CD4-positive, alpha-beta T cell treated with Interleukin-6 at 100 ng/mL for 8 hours (primary cell): ENCODE measurements around the gene MAP2K6.
"Not testable (repeated sequence)": the region's sequence is repeated elsewhere in the genome, so short reads cannot be mapped to it uniquely, and the experiment has no call there.

Source experiments
- DNase-seq: peaks from one replicate; pipeline ENCODE4 v3.0.0-alpha.2; 2020; ENCODE audit warnings: mixed read lengths, low spot score

Gene MAP2K6

DNA sequence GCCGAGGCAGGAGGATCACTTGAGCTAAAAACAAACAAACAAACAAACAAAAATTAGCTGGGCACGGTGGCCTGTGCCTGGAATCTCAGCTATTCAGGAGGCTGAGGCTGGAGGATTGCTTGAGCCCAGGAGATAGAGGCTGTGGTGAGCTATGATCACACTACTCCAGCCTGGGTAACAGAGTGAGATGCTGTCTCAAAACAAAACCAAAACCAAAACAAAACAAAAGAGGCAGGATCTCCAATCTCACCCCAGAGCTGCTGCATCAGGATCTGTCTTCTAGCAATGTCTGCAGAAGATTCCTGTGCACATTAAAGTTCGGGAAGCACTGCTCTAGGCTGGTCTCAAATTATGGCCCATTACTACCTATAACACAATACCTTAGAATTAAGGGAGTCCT, 43.1 kb downstream of the MAP2K6 start:
- DNase-seq, result no peak

DNA sequence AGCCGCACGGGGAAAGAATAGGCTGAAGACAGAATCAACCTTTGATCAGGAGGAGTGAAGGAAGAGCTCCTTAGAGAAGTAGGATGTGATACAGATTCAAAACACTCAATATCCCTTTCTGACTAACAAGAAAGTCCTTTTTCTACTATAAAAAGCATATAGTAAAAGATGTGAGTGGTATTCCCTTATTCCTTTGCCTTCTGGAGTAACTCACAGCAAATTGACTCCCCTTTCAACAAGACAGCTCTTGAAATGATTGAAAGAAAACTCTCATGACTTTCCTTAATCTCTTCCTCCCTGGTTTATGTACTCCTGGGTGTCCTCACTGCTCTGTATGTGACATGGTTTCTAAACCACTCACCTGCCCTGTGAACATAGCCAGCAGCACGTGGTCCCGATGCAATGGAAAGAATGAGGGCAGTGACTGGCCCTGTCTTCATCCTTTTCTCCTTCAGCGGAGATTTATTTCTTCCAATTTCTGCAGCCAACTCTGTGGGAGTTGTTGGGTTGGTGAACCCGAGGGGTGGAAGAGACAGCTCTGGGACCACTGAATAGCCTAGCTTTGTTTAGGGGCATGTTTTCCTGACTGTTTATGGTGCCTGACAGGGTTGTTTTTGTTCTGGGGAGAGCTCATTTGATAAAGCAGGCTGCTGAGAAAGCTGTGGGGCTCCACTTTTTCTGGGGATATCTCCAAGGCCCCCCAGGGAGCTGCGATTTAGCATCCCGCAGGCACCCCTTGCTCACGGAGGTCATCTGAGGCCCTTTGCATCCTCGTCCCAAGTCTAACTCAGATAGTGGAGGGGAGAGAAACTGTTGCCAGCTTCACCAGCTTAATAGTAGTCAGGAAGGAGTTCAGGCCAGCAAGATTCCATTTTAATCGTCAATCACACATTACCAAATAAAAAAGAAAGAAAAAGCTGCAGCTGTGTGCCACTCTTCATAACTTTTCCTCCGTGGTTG, 46.7 kb downstream of the MAP2K6 start:
- DNase-seq, result no peak

DNA sequence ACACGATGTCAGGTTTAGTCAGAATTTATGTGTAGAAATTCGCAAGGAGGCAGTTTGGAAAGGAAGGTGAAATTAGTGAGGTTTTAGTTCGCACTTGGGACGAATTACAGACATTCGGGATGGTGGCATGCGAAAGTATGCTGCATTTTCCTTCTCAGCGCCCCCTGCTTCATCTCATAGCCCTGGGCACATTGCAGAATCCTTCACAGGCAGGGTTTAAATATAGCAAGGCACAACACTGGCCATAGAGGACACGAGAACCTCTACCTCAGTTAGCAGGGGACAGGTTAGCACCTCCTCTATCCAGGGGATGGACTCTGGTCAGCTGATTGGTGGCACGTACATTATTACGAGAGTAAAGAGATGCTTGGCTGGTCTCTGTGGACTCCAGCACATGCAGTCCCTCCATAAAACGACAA, 47.5 kb downstream of the MAP2K6 start:
- DNase-seq, result no peak

DNA sequence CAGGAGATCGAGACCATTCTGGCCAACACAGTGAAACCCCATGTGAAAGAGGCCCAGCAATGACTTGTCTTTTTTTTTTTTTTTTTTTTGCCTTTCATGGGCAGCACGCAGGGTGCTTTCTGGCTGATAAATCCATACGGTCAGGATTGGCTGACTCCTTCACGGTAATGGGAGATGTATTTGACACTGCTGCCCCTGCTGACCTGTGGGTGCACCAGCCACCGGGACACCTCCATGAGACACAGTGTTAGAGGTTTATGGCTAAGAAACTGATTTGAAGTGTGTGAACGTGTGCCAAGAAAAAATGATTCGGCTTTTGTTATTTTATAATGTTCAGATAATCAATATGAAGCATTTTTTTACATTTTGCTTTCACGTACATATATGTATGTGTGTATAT, 48.4 kb downstream of the MAP2K6 start:
- DNase-seq, result no peak

DNA sequence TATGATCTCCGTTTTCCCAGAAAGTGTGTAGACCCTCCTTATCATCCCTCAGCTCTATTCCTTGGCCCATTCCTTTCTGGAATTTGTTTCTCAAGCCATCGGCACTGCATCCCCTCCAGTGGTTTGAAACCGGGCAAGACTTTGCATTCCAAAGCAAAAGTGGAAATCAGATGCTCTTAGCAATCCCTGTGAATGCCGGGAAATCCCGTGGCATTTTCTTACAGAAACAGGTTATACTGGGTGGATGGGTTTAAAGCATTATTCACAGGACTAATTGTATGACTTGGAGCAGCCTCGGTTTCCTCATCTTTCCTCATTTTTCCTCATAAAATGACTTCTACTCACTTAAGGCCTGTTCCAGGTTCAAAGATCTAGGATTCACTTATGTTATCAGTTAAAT, 52.0 kb downstream of the MAP2K6 start:
- no peak for DNase-seq

DNA sequence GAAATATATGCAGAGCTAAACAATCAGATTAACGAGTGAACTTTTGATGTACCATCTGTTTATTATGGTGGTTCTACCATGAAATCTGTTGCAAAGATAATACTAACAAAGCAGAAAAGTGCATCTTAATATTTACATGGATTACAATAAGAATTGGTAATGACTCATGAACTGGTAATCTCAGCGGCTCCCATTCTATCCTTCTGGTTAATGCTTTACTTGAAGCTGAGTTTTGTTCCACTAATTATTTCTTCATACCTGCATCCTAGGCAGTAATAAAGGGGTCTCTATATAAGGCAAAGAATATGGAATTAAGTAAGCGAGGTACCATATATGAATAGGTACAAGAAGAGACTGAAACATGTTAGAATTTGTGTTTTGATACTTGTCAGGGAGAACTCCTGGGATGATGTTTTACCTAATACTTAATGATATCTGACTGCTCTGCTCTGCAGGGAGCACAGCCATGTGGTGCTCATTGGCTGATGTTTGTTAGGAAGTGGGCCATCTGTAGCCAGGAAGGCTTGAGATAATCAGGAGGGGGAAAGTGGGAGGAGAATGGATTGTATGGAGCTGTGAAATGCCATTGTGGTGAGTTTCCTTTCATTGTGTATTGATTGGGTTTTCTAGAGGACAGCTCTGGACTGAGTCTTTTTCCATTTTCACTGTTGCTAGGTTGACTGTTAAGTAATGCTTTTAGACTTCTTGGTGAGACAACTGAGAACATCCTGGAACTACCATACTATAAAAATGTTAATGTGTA, 52.6 kb downstream of the MAP2K6 start:
- no peak for DNase-seq

DNA sequence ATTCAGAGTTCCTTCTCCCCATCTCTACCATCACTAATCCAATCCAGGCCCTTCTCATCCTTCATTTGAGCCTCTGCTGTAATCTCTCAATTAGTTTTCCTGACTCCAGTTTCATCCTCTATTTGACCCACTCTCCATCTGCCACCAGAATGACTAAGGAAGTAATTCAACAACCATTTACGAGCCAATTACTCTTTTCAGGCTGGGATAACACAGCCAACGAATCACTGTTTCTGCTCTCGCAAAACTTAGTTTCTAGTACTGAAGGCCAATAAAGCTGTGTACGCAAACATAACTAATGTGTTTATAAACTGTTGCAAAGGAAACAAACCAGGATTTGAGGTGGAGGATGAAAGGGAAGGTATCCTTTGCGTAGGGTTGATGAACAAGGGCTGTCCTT, 53.7 kb downstream of the MAP2K6 start:
- DNase-seq, result no peak

DNA sequence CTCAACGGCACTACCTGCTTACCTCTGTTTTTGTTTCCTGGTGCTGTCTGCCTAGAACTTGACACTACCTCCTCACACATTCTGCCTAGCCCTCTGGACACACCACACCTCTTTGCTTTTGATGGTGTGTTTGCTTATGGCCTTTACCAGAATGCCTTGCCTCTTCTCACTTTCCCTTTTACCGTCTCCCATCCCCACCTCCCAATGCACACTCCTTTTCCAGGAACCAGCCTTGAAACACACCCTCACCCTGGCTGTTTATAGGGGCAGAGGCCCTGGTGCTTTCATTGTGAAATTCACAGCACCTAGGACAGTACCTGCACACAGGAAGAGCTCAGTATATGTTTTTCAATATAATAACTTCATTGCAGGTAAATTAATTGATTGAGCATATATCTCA, 56.2 kb downstream of the MAP2K6 start:
- DNase-seq, result no peak

DNA sequence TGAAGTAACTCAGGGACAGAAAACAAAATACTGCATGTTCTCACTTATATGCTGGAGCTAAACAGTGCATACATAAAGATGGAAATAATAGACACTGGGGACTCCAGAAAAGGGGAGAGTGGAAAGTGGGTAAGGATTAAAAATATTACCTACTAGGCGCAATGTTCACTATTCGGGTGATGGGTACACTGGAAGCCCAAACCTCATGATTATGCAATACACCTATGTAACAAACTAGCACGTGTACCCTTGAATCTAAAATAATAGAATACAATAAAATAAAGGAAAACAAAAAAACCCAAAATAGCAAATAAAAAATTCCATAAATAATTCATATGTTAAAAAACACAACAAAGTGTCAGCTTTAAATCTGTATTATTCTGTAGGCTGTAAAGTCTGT, 56.9 kb downstream of the MAP2K6 start:
- no peak for DNase-seq

DNA sequence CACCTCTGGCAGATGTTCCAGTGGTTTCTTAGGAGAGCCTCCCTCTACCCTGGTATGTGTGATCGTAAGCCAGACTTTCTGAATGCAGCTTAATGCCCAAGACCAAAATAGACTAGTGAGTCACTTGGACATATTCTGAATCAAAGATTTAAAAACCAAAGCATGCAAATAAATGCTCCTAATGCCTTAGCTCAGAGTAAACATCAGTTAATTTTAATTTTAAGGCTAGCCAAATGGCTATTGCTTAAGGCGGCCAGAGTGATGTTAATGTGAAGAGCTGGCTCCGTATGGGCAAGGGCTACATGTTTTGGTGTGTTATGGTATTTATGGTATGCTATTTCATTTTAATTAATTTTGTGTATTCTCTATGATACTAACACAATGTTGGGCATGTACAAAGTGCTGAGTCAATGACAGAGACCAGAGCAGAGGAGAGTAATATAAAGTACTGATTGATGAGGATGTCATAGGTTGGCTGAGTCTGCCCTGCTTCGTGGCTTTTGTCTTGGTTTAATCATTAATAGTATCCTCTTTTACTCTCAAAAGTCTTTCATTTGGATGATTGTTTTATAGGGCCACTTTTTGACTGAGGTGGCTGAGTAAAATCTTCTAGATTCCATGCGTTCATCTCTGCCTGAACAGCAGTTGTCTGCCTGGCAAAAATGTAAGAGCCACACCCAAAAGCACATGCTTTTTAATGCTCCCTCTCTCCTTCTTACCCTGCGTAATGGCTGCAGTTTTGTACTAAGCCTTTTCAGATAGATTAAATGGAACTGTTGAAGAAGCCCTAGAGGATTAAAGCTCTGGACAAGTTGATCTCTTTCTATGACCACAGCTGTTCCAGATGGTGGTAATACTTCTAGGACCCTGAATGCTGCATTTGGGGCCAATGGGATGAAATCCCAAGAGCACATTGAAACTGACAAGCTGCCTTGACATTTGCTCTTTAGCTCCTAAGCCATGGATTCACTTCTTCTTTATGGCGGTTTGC, 59.6 kb downstream of the MAP2K6 start:
- DNase-seq, result no peak

DNA sequence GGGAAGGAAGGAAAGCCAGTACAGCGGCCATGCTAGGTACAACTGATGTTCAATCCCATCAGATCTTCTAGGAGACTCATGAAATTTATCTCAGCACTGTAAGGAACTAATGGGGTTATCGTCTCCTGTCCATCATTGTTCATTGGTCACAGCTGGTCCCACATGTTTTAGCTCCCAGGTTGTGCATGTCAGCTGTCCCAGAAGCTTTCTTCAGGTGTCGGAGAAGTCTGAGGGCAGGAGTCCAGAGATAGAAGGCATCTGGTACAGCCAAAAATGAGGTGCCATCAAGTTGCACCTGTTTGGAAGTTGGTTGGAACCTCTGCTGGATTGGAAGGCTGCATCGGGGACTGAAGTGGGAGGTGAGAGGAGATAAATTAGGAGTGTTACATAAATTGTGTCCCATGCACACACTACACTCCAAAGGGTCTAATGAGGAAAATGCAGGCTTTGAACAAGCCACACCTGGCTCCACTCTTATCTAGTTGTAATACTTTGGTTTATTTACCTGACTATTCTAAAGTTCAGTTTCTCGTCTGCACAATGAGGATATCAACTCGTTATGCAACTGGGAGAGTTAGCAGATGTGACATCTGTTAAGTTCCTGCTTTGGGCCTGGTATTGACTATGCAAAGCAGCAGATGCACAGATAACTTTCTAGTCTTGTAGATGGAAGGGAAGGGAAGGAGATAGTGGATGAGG, 62.9 kb downstream of the MAP2K6 start:
- DNase-seq, result no peak

DNA sequence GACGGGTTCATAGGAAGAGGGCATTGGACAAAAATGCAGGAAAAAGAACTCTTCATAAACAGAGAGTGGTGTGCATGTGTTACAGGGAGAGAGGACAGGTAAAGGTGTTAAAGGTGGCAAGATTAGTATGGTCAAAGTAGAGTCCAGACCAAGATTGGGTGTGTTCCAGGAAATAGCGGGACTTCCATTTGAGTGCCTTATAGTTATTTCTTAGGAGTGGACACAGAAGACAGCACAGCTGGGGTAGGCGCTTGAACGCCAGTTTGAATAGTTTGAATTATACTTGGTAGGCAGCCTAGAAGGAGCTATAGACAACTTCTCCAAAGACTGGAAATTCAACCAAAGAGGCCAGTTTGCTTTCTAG, 63.4 kb downstream of the MAP2K6 start:
- DNase-seq, result no peak

DNA sequence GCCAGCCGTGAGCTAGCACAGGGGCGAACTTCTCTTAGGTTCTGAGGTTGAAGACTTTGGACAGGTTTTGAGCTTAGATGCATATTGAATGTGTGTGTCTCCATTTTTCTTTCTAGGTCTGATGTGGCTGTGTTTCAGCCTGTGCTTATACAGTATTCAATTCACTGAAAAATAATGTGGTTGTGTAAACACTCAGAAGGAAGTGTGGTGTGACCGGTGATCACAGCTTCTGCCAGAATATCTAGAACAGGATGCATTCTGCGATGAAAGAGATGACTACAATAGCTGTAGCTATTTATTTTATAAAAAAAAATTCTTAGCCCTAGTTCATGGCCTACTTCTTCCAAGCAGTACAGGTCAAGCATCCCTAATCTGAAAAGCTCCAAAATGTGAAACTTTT, 64.4 kb downstream of the MAP2K6 start:
- no peak for DNase-seq

DNA sequence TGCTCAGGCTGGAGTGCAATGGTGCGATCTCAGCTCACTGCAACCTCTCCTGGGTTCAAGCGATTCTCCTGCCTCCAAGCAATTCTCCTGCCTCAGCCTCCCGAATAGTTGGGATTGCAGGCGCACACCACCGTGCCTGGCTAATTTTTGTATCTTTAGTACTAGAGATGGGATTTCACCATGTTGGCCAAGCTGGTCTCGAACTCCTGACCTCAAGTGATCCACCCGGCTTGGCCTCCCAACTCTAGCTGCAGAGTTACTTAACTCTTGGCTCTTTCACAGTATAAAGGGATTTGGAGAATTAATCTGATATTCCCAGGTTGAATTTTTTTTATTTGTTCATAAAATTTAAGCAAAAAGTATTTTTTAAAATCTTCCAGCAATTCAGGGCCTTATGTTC, 65.3 kb downstream of the MAP2K6 start:
- DNase-seq, result not testable (repeated sequence)

DNA sequence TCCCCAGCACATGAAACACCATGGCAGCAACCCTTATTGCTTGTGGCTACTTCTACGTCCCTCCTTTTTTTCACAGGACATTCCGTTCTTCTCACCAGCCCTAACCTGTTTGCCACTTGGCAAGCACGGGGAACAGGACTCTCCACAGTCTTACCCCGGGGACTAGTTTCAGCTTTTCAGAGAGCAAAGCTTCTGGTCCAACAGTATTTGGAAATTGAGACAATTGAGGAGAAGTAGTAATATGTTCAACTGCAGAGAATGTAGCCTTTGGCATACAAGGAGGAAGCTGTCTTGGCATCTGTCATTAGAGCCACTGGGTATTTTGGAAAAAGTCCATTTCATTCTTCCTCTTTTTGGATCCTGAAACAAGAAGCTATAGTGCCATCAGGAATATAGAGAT, 65.7 kb downstream of the MAP2K6 start:
- no peak for DNase-seq

DNA sequence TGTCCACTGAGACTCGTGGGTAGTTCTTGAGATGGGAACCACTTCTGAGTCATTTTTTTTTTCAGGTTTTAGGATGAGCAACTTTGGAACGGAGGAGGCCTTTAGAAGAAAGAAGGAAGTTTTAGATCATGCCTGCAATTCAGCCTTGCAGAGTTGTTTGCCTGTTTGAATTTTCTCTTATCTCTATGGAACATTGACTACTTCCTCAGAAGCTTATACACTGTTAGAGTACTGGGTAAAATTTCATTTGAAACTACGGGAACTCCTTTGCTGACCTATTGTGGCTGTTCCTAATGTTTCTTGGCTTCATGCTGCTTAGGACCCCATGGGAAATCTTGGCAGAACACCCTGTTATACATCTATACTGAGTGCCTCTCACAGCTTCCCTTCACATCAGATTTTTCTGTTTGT, 70.8 kb downstream of the MAP2K6 start:
- no peak for DNase-seq

DNA sequence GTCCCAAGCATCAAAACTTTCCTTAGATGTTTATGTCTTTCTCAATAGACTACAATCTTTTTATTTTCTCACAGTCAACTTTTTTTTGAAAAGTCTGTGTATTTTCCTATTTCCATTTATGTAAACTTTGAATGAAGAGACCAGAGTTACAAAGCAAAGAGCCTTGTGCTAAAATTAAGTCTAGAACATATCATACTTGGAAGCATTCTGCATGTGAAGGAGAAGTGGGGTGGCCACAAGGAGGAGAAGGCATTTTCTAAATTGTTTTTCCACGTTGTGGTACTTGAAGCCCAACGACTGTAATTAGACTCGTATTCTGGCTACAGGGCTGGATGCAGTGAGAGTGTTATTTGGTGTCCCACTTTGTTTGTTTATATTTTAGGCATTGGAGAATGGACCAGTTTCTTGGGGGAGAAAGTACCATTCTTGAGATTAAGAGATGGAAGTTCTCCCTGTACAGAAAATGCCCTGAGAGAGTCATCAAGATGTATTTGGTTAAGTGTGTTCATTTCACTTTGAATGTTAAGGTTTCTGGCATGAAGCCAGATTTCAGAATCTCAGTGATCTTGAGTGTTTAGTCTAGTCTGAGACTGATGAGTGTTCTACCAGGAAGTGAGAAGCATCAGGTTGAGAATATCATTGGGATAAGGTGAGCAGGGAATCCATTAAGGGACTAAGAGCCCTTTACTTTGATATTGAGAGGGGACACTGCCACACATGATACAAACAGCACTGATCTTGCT, 71.6 kb downstream of the MAP2K6 start:
- DNase-seq, result no peak

DNA sequence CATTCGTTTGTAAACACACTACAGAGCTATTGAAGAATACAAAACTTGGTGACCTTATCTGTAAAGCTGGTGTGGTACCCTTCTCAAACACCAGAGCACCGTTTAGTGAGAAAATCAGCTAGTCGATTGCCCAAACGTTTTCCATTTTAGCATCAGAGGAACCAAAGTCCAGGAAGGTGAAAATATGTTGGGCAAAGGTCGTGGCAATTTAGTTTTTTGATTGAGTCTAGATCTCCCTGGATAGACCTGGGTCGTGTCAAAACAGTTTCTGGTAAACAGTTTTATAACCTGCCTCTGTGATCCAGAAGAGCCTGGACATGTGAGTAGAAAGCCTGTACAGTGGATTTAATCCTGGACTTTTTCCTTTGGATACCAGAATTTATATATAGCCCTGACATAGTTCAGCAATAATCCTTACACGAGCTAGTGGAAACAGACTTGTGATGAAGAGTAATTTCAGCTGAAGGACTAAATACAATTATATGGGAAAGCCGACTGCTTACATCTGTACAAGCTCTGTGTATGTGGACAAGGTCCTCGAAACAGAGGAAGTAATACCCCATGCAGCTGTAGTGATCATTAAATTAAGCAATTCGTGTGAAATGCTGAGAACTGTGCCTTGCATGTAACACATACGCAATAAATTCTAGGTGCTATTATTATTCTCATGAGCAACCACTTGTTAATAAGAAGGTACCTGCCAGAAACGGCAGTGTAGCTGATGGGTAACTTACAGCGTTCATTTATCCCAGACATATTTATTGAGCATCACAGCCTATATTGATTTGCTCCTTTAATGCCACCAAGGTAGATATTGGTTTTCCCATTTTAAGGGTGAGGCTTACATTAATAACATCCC, 72.5 kb downstream of the MAP2K6 start:
- no peak for DNase-seq

DNA sequence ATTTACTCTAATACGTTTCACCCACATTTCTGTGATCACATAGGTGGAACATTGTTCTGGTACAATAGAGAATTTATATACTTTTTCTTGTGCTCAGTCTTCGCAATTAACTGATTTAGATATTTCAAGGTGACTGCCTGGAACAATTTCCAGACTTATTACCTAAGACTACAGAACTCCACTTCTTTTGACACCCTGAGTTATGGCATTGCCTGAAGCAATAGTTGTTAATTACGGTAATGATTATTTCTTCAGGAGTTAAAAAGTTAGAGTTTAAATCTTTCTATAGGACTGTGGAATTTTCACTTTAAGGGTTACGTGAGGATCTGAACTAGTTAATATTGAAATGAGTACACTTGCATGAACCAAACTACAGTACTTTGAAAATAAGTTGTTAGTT, 74.8 kb downstream of the MAP2K6 start:
- DNase-seq, result no peak
